ENCODE measurements around the gene EFHC2. TPM values are rescaled to one million over a fixed set of nuclear protein-coding genes. Genes with fewer than 3 reads are reported as not detected.

EFHC2 gene
- total RNA-seq, 2 experiments from 2014 or later: not detected

GRCh38 chrX:44105228-44105913, 238.1 kb downstream of the EFHC2 start:
- no peak overlapping the region for H3K4me2 ChIP-seq (ENCODE audit: low read length)
- H3K9me2 ChIP-seq (ENCODE audit: insufficient read depth, low read length): no peaks in the 10 kb centered on the region
- H2AFZ ChIP-seq (ENCODE audit: low read length): no peak overlapping the region
- intact Hi-C loops (cut with micrococcal nuclease; ENCODE audit: unreplicated experiment): no loop called here
- H3K79me2 ChIP-seq (ENCODE audit: insufficient read depth, low read depth, low read length): no peaks in the 10 kb centered on the region
- no peak for DNase-seq (ENCODE audit: low spot score)
- ChIA-PET POLR2A (no interaction called here), CTCF (ENCODE audit: unreplicated experiment) (no interaction called here)
- TF ChIP-seq EZH2phosphoT487 (IDR thresholded peaks at IDR 0.05; ENCODE audit: borderline replicate concordance, low read depth, low read length) (no peak), CTCF (conservative IDR thresholded peaks at IDR 0.05; ENCODE audit: low read length) (no peak)
- no peaks in the 10 kb centered on the region for H4K20me1 ChIP-seq (ENCODE audit: insufficient read depth, low read length)
- no peak overlapping the region for H3K27ac ChIP-seq (ENCODE audit: low read depth, low read length, poor library complexity, severe bottlenecking)
- no TSS peak for BruUV-seq (replicated peaks)
- no peaks in the 10 kb centered on the region for H3K9me3 ChIP-seq (ENCODE audit: low read length)
- H3K4me3 ChIP-seq (ENCODE audit: low read depth, low read length, poor library complexity, severe bottlenecking): no peak overlapping the region
- H3K36me3 ChIP-seq (ENCODE audit: insufficient read depth, low read length): no peaks in the 10 kb centered on the region
- H3K4me1 ChIP-seq (ENCODE audit: insufficient read depth, low read length, poor library complexity, severe bottlenecking): no peaks in the 10 kb centered on the region

- BruUV-seq (replicated peaks): no TSS peak
- Histone ChIP-seq H3K27ac (ENCODE audit: low read depth, low read length, poor library complexity, severe bottlenecking) (no peak overlapping the region), H3K79me2 (ENCODE audit: insufficient read depth, low read depth, low read length) (no peaks in the 10 kb centered on the region), H3K4me3 (ENCODE audit: low read depth, low read length, poor library complexity, severe bottlenecking) (no peak overlapping the region), H3K9me2 (ENCODE audit: insufficient read depth, low read length) (no peaks in the 10 kb centered on the region), H3K4me2 (ENCODE audit: low read length) (no peak overlapping the region), H3K36me3 (ENCODE audit: insufficient read depth, low read length) (no peaks in the 10 kb centered on the region), H4K20me1 (ENCODE audit: insufficient read depth, low read length) (no peaks in the 10 kb centered on the region), H3K4me1 (ENCODE audit: insufficient read depth, low read length, poor library complexity, severe bottlenecking) (no peaks in the 10 kb centered on the region), H3K9me3 (ENCODE audit: low read length) (no peaks in the 10 kb centered on the region), H2AFZ (ENCODE audit: low read length) (no peak overlapping the region)
- TF ChIP-seq EZH2phosphoT487 (IDR thresholded peaks at IDR 0.05; ENCODE audit: borderline replicate concordance, low read depth, low read length): no peak
- no peak for TF ChIP-seq CTCF (conservative IDR thresholded peaks at IDR 0.05; ENCODE audit: low read length)
- DNase-seq (ENCODE audit: low spot score): no peak
- ChIA-PET CTCF (ENCODE audit: unreplicated experiment) (no interaction called here), POLR2A (no interaction called here)
- intact Hi-C loops (cut with micrococcal nuclease; ENCODE audit: unreplicated experiment): no loop called here
Observed at GRCh38 chrX:44104699-44105098, 238.8 kb downstream of the EFHC2 start.

- intact Hi-C loops (cut with micrococcal nuclease; ENCODE audit: unreplicated experiment): no loop called here
- no peaks in the 10 kb centered on the region for H3K79me2 ChIP-seq (ENCODE audit: insufficient read depth, low read depth, low read length)
- ChIA-PET CTCF (ENCODE audit: unreplicated experiment) (no interaction called here), POLR2A (no interaction called here)
- no peak overlapping the region for H3K4me3 ChIP-seq (ENCODE audit: low read depth, low read length, poor library complexity, severe bottlenecking)
- no peaks in the 10 kb centered on the region for H3K4me1 ChIP-seq (ENCODE audit: insufficient read depth, low read length, poor library complexity, severe bottlenecking)
- BruUV-seq (replicated peaks): no TSS peak
- H3K9me2 ChIP-seq (ENCODE audit: insufficient read depth, low read length): no peaks in the 10 kb centered on the region
- DNase-seq (ENCODE audit: low spot score): no peak
- no peaks in the 10 kb centered on the region for H3K9me3 ChIP-seq (ENCODE audit: low read length)
- H2AFZ ChIP-seq (ENCODE audit: low read length): no peak overlapping the region
- no peaks in the 10 kb centered on the region for H4K20me1 ChIP-seq (ENCODE audit: insufficient read depth, low read length)
- H3K27ac ChIP-seq (ENCODE audit: low read depth, low read length, poor library complexity, severe bottlenecking): no peak overlapping the region
- H3K36me3 ChIP-seq (ENCODE audit: insufficient read depth, low read length): no peaks in the 10 kb centered on the region
- no peak overlapping the region for H3K4me2 ChIP-seq (ENCODE audit: low read length)
- no peak for TF ChIP-seq EZH2phosphoT487 (IDR thresholded peaks at IDR 0.05; ENCODE audit: borderline replicate concordance, low read depth, low read length)
- TF ChIP-seq CTCF (conservative IDR thresholded peaks at IDR 0.05; ENCODE audit: low read length): no peak
Observed at GRCh38 chrX:44101281-44101680, 242.2 kb downstream of the EFHC2 start.
